ENCODE data around the gene MUC4. TPM values are rescaled to one million over a fixed set of nuclear protein-coding genes. Genes with fewer than 3 reads are reported as not detected.
A peak's percentile ranks its signal among the peaks of the same experiment; 100 is the strongest.

MUC4 gene
- total and polyA plus RNA-seq, 2 donors from 2014 or later, result 0.19 TPM; not detected in 1

DNA sequence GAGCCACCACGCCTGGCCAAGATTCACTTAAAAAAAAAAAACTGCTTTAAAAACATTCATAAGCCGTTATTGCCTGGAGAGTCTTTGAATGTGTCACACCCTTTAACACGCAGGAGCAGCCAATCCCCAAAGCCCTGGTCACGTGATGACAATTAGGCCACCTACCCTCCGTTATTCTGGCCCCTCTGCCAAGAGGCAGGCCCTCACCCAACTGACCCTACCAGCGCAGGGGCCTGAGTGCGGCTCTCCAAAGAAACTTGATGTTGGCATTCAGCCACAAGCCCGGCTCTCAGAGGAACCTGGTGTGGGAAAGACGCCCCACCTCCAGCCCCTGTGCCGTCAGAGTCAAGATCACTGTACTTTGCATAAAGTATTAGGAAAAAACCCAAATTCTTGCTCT is 11.6 kb upstream of the MUC4 start:
- DNase-seq, result peak in 1 of 5 donors; percentile 50
- FAIRE-seq, result no peak
- no peaks in the 10 kb centered on the region for H3K36me3 ChIP-seq (ENCODE audit: control insufficient read depth in 2 of 3, insufficient read depth in 3 of 3, low read length in 3 of 3)
- no peaks in the 10 kb centered on the region for H3K27me3 ChIP-seq (ENCODE audit: control insufficient read depth, insufficient read depth, low read length)
- H3K4me3 ChIP-seq (ENCODE audit: low read length in 3 of 3), result no peak overlapping the region
- H3K4me1 ChIP-seq (ENCODE audit: control insufficient read depth in 2 of 3, insufficient read depth in 2 of 3, low read depth in 1 of 3, low read length in 3 of 3), result no peaks in the 10 kb centered on the region
- H3K9me3 ChIP-seq (ENCODE audit: control insufficient read depth in 2 of 3, insufficient read depth in 1 of 3, low read length in 3 of 3), result no peaks in the 10 kb centered on the region
- H3K27ac ChIP-seq (ENCODE audit: low read depth in 2 of 2, low read length in 2 of 2), result no peak overlapping the region
- TF ChIP-seq, protein P1, sequence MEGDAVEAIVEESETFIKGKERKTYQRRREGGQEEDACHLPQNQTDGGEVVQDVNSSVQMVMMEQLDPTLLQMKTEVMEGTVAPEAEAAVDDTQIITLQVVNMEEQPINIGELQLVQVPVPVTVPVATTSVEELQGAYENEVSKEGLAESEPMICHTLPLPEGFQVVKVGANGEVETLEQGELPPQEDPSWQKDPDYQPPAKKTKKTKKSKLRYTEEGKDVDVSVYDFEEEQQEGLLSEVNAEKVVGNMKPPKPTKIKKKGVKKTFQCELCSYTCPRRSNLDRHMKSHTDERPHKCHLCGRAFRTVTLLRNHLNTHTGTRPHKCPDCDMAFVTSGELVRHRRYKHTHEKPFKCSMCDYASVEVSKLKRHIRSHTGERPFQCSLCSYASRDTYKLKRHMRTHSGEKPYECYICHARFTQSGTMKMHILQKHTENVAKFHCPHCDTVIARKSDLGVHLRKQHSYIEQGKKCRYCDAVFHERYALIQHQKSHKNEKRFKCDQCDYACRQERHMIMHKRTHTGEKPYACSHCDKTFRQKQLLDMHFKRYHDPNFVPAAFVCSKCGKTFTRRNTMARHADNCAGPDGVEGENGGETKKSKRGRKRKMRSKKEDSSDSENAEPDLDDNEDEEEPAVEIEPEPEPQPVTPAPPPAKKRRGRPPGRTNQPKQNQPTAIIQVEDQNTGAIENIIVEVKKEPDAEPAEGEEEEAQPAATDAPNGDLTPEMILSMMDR (IDR thresholded peaks at IDR 0.05; ENCODE audit: borderline replicate concordance, extremely low read depth, insufficient read depth), result no peak
- intact Hi-C loops (cut with DNase I), result no loop called here
- no peak overlapping the region for H3K9ac ChIP-seq (ENCODE audit: low read length in 3 of 3)

DNA sequence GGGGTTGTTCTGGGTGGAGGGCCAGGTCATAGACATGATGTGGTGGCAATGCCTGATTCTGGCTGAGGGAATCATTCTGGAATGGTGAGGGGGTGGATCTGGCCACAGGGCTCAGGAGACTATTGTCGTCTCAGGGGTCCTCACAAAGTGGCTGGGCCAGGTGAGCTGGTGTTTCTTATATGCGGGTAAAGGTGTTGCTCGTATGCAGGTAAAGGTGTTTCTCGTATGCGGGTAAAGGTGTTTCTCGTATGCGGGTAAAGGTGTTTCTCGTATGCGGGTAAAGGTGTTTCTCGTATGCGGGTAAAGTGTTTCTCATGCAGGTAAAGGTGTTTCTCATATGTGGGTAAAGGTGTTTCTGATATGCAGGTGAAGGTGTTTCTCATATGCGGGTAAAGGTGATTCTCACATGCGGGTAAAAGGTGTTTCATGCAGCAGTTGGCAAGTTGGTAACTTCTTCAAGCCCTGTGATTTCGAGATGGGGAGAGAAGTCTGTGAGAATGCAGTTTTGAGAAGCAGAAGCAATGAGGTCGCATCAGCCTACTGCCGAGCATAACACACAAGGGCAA is 10.5 kb upstream of the MUC4 start:
- Histone ChIP-seq H3K4me1 (ENCODE audit: control insufficient read depth in 2 of 3, insufficient read depth in 2 of 3, low read depth in 1 of 3, low read length in 3 of 3) (no peaks in the 10 kb centered on the region), H3K27ac (ENCODE audit: low read depth in 2 of 2, low read length in 2 of 2) (no peak overlapping the region), H3K36me3 (ENCODE audit: control insufficient read depth in 2 of 3, insufficient read depth in 3 of 3, low read length in 3 of 3) (no peaks in the 10 kb centered on the region), H3K9ac (ENCODE audit: low read length in 3 of 3) (no peak overlapping the region), H3K4me3 (ENCODE audit: low read length in 3 of 3) (no peak overlapping the region), H3K27me3 (ENCODE audit: control insufficient read depth, insufficient read depth, low read length) (no peaks in the 10 kb centered on the region), H3K9me3 (ENCODE audit: control insufficient read depth in 2 of 3, insufficient read depth in 1 of 3, low read length in 3 of 3) (no peaks in the 10 kb centered on the region)
- FAIRE-seq (no peak), DNase-seq (no peak)
- intact Hi-C loops (cut with DNase I), result no loop called here
- TF ChIP-seq, protein P1 (IDR thresholded peaks at IDR 0.05; ENCODE audit: borderline replicate concordance, extremely low read depth, insufficient read depth), result no peak

DNA sequence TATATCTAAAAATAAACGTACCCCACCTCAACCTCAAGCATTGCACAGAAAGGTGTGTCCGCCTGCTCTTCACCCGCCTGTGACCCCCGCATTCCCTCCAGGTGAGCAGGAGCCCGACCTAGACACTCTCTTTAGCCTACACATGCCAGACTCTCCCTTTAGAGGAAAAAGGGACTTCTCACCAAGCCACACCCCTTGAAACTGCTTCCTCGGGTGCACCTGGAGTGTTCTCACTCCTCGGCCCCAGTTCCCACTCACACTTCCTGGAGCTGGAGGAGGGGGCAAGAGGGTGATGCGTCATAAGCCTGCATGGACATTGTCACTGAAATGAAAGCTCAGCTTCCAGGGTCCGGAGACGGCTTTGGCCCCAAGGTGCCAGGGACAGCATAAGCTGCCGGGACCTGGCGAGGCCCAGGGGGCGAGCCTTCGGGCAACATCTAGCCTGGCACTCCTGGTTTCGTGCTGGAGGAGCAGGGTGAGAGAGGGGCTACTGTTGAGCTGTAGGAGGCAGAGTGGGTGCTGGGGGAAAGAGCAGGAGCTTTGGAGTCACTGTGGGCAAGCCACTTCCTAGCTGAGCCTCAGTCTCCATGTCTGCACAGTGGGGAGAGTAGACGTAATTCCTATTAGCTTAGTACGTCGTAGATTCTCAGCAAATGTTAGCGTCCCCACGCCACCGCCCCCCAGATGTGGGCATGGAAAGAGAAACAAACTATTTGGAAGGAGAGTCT is 9.8 kb upstream of the MUC4 start:
- H3K9ac ChIP-seq (ENCODE audit: low read length in 3 of 3), result no peak overlapping the region
- TF ChIP-seq, protein P1 (IDR thresholded peaks at IDR 0.05; ENCODE audit: borderline replicate concordance, extremely low read depth, insufficient read depth), result no peak
- H3K9me3 ChIP-seq (ENCODE audit: control insufficient read depth in 2 of 3, insufficient read depth in 1 of 3, low read length in 3 of 3), result no peaks in the 10 kb centered on the region
- no peaks in the 10 kb centered on the region for H3K27me3 ChIP-seq (ENCODE audit: control insufficient read depth, insufficient read depth, low read length)
- no peaks in the 10 kb centered on the region for H3K36me3 ChIP-seq (ENCODE audit: control insufficient read depth in 2 of 3, insufficient read depth in 3 of 3, low read length in 3 of 3)
- no peak for FAIRE-seq
- intact Hi-C loops (cut with DNase I), result no loop called here
- no peak overlapping the region for H3K4me3 ChIP-seq (ENCODE audit: low read length in 3 of 3)
- no peaks in the 10 kb centered on the region for H3K4me1 ChIP-seq (ENCODE audit: control insufficient read depth in 2 of 3, insufficient read depth in 2 of 3, low read depth in 1 of 3, low read length in 3 of 3)
- H3K27ac ChIP-seq (ENCODE audit: low read depth in 2 of 2, low read length in 2 of 2), result no peak overlapping the region
- peak in 1 of 5 donors; percentile 52 for DNase-seq
